Bronchial epithelial cell (primary cell): ENCODE measurements around the gene CD226. TPM values are rescaled to one million over a fixed set of nuclear protein-coding genes. Genes with fewer than 3 reads are reported as not detected.

ENCODE experiments used
- DNase-seq: peaks from one replicate; pipeline ENCODE4 v3.0.0-alpha.2; 2010; ENCODE audit warnings: low read depth
- FAIRE-seq: peaks from 2 replicates; lab custom pipeline; 2011; peaks lifted over from hg19 to GRCh38; lab: Jason Lieb, UNC
- H3K27me3 ChIP-seq: 2 replicates; pipeline ENCODE4 v1.5.1; 2011; ENCODE audit warnings: low read length; ENCODE audit not compliant: control insufficient read depth, insufficient read depth
- H3K36me3 ChIP-seq: 2 replicates; pipeline ENCODE4 v1.5.1; 2011; ENCODE audit warnings: low read length; ENCODE audit not compliant: control insufficient read depth, insufficient read depth
- H3K4me3 ChIP-seq: 2 replicates; pipeline ENCODE4 v1.5.1; 2011; ENCODE audit warnings: mild to moderate bottlenecking, low read depth, low read length, control low read depth
- total RNA-seq: library from RNA; depleted of rRNA; stranded (reverse); fragments of >200 nt; gene quantifications from 2 replicates; pipeline ENCODE4 v1.2.1, GENCODE V29; 2014
- TF ChIP-seq, protein P1 (sequence below): IDR thresholded peaks from 2 replicates; pipeline ENCODE4 v1.5.1; 2011; ENCODE audit warnings: mild to moderate bottlenecking, moderate library complexity, low read length, control low read depth, inconsistent platforms; ENCODE audit not compliant: insufficient read depth, severe bottlenecking

The CD226 gene
- total RNA-seq, 1 donor from 2014 or later, result 0.53 TPM

DNA sequence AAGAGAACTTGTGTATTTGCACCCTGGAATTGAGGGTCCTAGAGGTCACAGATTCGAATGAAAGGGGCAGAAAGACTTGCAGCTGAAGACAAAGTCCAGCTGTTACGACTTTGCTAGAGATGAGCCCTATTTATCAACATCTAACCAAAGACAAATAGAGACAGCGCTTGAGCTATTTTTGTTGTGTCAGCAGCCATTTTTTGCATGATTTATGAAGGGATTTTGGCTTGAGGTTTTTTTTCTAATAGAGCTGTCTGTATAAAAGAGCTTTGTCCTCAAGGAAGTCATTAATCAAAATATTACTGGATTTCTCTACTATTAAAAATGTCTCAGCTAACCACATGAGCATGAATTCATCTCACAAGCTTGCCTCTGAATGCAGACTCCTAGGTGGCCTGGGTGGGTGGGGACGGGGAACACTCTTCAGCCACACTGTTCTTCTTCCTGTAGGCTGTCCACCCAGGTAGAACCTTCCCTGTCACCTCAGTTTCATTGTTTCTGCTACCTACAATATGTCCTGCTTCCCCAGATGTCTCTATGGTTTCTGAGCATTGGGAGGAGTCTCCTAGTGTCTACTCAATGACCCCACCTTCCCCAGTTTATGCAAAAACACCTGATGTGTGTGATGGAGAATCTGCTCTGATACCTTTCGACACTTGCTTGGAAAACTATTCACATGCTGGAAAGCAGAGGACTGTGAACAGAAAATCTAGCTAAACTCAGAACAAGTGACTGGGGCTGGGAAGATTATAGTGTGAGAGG is 7.2 kb upstream of the CD226 start:
- TF ChIP-seq, protein P1, sequence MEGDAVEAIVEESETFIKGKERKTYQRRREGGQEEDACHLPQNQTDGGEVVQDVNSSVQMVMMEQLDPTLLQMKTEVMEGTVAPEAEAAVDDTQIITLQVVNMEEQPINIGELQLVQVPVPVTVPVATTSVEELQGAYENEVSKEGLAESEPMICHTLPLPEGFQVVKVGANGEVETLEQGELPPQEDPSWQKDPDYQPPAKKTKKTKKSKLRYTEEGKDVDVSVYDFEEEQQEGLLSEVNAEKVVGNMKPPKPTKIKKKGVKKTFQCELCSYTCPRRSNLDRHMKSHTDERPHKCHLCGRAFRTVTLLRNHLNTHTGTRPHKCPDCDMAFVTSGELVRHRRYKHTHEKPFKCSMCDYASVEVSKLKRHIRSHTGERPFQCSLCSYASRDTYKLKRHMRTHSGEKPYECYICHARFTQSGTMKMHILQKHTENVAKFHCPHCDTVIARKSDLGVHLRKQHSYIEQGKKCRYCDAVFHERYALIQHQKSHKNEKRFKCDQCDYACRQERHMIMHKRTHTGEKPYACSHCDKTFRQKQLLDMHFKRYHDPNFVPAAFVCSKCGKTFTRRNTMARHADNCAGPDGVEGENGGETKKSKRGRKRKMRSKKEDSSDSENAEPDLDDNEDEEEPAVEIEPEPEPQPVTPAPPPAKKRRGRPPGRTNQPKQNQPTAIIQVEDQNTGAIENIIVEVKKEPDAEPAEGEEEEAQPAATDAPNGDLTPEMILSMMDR, result no peak
- FAIRE-seq, result no peak
- no peaks in the 10 kb centered on the region for H3K36me3 ChIP-seq
- no peaks in the 10 kb centered on the region for H3K27me3 ChIP-seq
- DNase-seq, result no peak
- no peak overlapping the region for H3K4me3 ChIP-seq

DNA sequence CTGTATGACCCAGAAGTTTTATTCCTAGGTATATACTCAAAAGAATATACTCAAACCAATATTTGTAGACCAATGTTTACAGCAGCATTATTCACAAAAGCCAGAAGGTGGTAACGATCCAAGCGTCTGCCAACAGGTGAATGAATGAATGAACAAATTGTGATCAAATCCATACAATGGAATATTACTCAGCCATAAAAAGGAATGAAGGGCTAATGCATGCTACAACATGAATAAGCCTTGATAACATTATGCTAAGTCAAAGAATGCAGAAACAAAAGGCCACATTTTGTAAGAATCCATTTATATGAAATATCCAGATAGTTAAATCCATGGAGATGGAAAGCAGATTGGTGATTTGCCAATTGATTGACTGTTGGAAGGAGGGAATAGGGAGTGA is 5.5 kb upstream of the CD226 start:
- DNase-seq, result no peak
- Histone ChIP-seq H3K27me3 (no peaks in the 10 kb centered on the region), H3K36me3 (no peaks in the 10 kb centered on the region), H3K4me3 (no peak overlapping the region)
- no peak for FAIRE-seq
- TF ChIP-seq, protein P1, result no peak

DNA sequence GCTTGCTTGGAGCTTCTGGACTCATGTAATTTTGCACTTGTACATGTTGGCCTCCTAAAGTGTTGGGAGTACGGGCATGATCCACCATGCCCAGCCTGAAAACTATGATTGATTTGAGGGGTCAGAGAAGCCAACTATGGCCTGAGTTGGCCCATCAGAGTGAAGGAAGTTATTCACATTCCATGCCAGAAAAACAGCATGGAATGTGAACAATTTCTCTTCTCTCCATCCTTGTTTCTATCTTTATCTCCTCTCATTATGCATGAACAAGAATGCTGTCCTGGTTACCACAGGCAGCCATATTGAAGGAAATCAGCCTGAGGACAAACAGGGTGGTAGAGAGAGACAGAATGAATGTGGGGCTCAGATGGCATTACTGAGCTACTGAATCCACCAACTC is 3.5 kb upstream of the CD226 start:
- FAIRE-seq (no peak), DNase-seq (no peak)
- H3K27me3 ChIP-seq, result no peaks in the 10 kb centered on the region
- TF ChIP-seq, protein P1, result no peak
- H3K36me3 ChIP-seq, result no peaks in the 10 kb centered on the region
- H3K4me3 ChIP-seq, result no peak overlapping the region

DNA sequence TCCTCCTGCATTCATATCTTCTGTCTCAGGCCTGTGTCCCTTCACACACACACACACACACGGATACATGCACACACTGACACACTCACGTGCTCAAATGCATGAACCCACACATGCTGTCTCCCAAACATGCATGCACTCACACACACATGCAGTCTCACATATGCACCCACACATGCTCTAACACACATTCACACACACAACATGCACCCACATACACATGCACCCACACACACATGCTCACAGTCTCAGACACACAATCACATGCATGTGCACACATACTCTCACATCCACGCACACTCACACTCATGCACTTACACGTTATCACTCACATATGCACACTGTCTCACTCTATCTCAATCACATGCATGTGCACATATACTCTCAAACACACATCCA is 1.9 kb upstream of the CD226 start:
- FAIRE-seq, result peak; percentile 87
- Histone ChIP-seq H3K27me3 (no peaks in the 10 kb centered on the region), H3K4me3 (no peak overlapping the region), H3K36me3 (no peaks in the 10 kb centered on the region)
- no peak for DNase-seq
- TF ChIP-seq, protein P1, result no peak

DNA sequence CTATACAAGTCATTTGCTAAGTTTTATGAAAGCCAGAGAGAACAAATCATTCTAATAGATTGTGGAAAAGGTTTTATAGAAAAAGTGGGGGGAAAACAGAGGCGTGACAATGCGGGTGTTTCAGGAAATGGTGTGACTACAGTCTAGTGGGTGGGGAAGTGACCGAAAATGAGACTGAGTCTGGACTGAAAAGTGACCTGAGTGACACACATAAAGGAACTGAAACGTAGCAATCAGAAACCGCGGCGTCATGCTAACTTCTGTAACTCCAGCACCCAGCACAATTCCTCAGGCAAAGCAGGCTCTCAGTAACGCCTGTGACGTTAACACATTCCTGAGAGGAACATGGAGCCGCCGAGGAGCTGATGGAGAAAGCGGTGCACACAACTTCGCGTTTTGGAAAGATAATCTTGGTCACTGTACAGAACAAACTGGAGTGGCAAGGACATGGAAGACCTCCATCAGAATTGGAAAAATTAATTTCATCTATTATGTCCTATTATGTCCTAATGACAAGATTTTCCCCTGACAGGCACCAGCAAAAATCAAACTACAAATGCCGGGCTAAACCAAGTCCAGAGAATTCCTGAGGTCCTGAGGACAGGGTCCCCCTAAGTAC is 1.4 kb upstream of the CD226 start:
- TF ChIP-seq, protein P1, result no peak
- H3K27me3 ChIP-seq, result no peaks in the 10 kb centered on the region
- H3K4me3 ChIP-seq, result no peak overlapping the region
- DNase-seq (no peak), FAIRE-seq (no peak)
- no peaks in the 10 kb centered on the region for H3K36me3 ChIP-seq
